ENCODE measurements around the gene ARHGEF12. TPM values are rescaled to one million over a fixed set of nuclear protein-coding genes. Genes with fewer than 3 reads are reported as not detected.

Gene ARHGEF12
- total RNA-seq, 6 experiments from 2014 or later, result 72.9 to 95.1 (median 85.0) TPM

DNA sequence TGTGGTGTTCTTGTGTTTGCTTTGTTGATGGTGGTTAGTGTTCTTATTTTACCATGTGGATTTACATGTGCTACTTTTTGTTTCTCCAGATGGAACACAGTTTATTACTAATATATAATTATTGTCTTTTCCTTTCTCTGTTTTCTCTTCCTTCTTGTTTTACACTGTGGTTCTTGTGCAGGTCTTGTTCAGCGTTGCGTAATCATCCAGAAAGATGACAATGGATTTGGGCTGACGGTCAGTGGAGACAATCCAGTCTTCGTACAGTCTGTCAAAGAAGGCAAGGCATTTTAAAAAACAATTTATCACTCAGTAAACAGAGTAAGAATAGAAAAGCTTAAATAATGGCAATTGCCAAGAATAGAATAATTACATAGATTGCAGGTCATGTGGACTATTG lies 84.4 kb downstream of the ARHGEF12 start:
- no peak overlapping the region for H3K27ac Mint-ChIP-seq
- TF ChIP-seq, protein P1, sequence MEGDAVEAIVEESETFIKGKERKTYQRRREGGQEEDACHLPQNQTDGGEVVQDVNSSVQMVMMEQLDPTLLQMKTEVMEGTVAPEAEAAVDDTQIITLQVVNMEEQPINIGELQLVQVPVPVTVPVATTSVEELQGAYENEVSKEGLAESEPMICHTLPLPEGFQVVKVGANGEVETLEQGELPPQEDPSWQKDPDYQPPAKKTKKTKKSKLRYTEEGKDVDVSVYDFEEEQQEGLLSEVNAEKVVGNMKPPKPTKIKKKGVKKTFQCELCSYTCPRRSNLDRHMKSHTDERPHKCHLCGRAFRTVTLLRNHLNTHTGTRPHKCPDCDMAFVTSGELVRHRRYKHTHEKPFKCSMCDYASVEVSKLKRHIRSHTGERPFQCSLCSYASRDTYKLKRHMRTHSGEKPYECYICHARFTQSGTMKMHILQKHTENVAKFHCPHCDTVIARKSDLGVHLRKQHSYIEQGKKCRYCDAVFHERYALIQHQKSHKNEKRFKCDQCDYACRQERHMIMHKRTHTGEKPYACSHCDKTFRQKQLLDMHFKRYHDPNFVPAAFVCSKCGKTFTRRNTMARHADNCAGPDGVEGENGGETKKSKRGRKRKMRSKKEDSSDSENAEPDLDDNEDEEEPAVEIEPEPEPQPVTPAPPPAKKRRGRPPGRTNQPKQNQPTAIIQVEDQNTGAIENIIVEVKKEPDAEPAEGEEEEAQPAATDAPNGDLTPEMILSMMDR (IDR thresholded peaks at IDR 0.05), result no peak
- H3K9me3 Mint-ChIP-seq, result no peaks in the 10 kb centered on the region
- no peak overlapping the region for H3K4me3 Mint-ChIP-seq
- no peaks in the 10 kb centered on the region for H3K27me3 Mint-ChIP-seq (ENCODE audit: insufficient read depth)
- peaks cover 35% of the 10 kb centered on the region for H3K36me3 Mint-ChIP-seq (ENCODE audit: low read depth)
- no peak for DNase-seq
- peaks cover 21% of the 10 kb centered on the region for H3K4me1 Mint-ChIP-seq (ENCODE audit: low read depth)

DNA sequence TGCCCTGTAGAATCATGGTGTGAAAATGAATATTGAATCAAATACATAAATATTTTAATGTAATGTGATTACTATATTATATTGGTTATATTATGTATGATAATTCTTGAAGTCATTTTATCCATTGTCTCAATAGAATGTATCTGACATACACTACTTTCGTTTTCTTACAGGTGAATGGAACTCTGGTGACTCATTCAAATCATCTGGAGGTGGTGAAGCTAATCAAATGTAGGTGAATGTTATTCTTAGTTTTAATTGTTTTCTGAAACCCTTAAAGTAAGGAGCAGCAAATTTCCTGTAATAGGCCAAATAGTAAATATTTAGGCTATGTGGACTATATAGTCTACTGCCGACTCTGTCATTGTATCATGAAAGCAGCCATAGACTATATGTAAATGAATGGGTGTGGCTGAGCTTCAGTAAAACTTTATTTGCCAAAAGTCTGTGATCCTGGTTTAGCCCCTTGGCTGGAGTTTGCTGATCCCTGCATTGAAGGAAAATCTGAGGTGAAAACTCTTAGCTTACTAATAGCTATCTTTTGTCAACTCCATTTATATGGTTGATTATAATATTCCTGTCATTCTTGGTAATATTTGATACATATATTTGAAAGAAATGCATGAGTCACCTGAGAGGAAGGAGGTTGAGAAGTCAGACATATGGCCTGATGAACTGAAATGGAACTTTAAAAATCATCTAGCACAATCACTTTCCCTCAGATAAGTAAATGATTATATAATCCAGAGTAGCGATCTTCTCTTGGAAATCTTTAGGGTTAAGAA lies 88.2 kb downstream of the ARHGEF12 start:
- TF ChIP-seq, protein P1 (IDR thresholded peaks at IDR 0.05), result no peak
- peaks cover 42% of the 10 kb centered on the region for H3K36me3 Mint-ChIP-seq (ENCODE audit: low read depth)
- H3K4me1 Mint-ChIP-seq (ENCODE audit: low read depth), result peaks cover 23% of the 10 kb centered on the region
- no peak for DNase-seq
- 0 out of 2 replicates have a peak, but pooled peaks cover 1% of the 10 kb centered on the region for H3K27me3 Mint-ChIP-seq (ENCODE audit: insufficient read depth)
- H3K4me3 Mint-ChIP-seq, result no peak overlapping the region
- no peaks in the 10 kb centered on the region for H3K9me3 Mint-ChIP-seq
- no peak overlapping the region; the same call in 1 of the 2 replicates for H3K27ac Mint-ChIP-seq

DNA sequence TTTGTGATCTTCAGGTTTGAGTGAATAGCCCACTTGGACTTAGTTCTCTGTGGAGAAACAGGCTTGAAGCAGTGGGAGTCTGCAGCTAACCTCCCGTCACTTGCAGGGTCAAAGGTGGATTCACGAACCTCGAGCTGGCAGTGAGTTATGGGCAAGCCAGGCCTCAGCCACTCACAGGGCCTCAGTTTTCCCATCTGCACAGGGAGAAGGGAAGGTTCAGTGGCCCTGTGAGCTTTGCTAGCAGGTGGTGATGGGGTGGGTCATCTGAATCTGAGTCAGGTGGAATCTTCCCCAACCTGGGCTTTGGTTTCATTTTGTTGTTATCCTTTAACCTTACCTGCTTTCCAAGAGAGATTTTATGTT lies 88.7 kb downstream of the ARHGEF12 start:
- Mint-ChIP-seq H3K27me3 (ENCODE audit: insufficient read depth) (0 out of 2 replicates have a peak, but pooled peaks cover 1% of the 10 kb centered on the region), H3K36me3 (ENCODE audit: low read depth) (peaks cover 40% of the 10 kb centered on the region), H3K4me3 (no peak overlapping the region), H3K27ac (no peak overlapping the region; the same call in 1 of the 2 replicates), H3K4me1 (ENCODE audit: low read depth) (peaks cover 29% of the 10 kb centered on the region), H3K9me3 (no peaks in the 10 kb centered on the region)
- DNase-seq, result no peak
- TF ChIP-seq, protein P1 (IDR thresholded peaks at IDR 0.05), result no peak

- TF ChIP-seq, protein P1 (IDR thresholded peaks at IDR 0.05), result no peak
- no peak for DNase-seq
- Mint-ChIP-seq H3K9me3 (no peaks in the 10 kb centered on the region), H3K4me3 (no peak overlapping the region; the same call in 1 of the 2 replicates), H3K4me1 (ENCODE audit: low read depth) (peaks cover 32% of the 10 kb centered on the region), H3K27ac (no peak overlapping the region), H3K36me3 (ENCODE audit: low read depth) (peaks cover 36% of the 10 kb centered on the region), H3K27me3 (ENCODE audit: insufficient read depth) (0 out of 2 replicates have a peak, but pooled peaks cover 1% of the 10 kb centered on the region)
Observed at GRCh38 chr11:120425527-120425926, 89.3 kb downstream of the ARHGEF12 start.

GRCh38 chr11:120430146-120430545 lies 93.9 kb downstream of the ARHGEF12 start:
- Mint-ChIP-seq H3K4me3 (no peak overlapping the region), H3K27me3 (ENCODE audit: insufficient read depth) (peaks cover 3% of the 10 kb centered on the region; the same call in 1 of the 2 replicates), H3K27ac (no peak overlapping the region), H3K4me1 (ENCODE audit: low read depth) (peaks cover 48% of the 10 kb centered on the region), H3K36me3 (ENCODE audit: low read depth) (peaks cover 41% of the 10 kb centered on the region), H3K9me3 (no peaks in the 10 kb centered on the region)
- no peak for DNase-seq
- TF ChIP-seq, protein P1 (IDR thresholded peaks at IDR 0.05), result no peak
